Ishikawa (cell line): ENCODE measurements around the gene SORBS2.

Experiments
- CREB1 ChIP-seq: IDR thresholded peaks from 2 replicates; pipeline ENCODE4 v1.6.1; 2012; ENCODE audit warnings: low read depth
- EP300 ChIP-seq: IDR thresholded peaks from 2 replicates; pipeline ENCODE4 v1.6.1; 2012; ENCODE audit warnings: borderline replicate concordance
- NFIC ChIP-seq: IDR thresholded peaks from 2 replicates; pipeline ENCODE4 v1.6.1; 2012
- TAF1 ChIP-seq: IDR thresholded peaks from 2 replicates; pipeline ENCODE4 v1.6.1; 2012; ENCODE audit warnings: low read depth, mild to moderate bottlenecking
- TEAD4 ChIP-seq: IDR thresholded peaks from 2 replicates; pipeline ENCODE4 v1.6.1; 2012
- YY1 ChIP-seq: IDR thresholded peaks from 2 replicates; pipeline ENCODE4 v1.6.1; 2012; ENCODE audit warnings: low read depth
- ZBTB7A ChIP-seq: IDR thresholded peaks from 2 replicates; pipeline ENCODE4 v1.6.1; 2012; ENCODE audit warnings: low read depth
- TF ChIP-seq, protein P1 (sequence below): IDR thresholded peaks from 2 replicates; pipeline ENCODE4 v1.6.1; 2012

DNA sequence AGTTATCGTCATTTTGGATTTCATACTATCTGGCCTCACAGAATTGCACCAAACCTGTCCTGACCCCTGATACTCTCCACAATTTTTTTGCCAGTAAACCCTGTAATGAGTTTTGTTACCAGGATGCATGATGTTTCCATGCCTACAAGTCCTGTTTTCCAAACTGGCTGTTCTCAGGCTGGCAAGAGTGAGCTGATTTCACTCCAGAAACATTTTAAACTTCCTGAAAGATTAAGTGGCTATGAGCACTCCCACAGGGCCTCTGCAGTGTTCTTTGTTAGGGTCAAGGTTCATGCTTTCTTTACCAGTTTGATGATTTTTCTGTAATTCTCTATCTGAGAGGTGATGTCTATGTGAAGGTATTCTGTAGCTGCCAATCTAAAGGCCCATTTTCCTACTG is 245.0 kb downstream of the SORBS2 start:
- TF ChIP-seq NFIC (no peak), EP300 (no peak), ZBTB7A (no peak), TEAD4 (no peak), CREB1 (no peak), TAF1 (no peak), YY1 (no peak)
- TF ChIP-seq, protein P1, sequence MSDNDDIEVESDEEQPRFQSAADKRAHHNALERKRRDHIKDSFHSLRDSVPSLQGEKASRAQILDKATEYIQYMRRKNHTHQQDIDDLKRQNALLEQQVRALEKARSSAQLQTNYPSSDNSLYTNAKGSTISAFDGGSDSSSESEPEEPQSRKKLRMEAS = no peak
